HepG2 (cell line): ENCODE measurements around the gene DNAJB6. TPM values are rescaled to one million over a fixed set of nuclear protein-coding genes. Genes with fewer than 3 reads are reported as not detected.

Experiments used
- ATAC-seq: fragments of 200-7000 bp; cut with Tn5 transposase; 3 replicates; pipeline ENCODE4 v1.9.1; 2020; ENCODE audit warnings: mild to moderate bottlenecking, moderate library complexity
- BruUV-seq: library from RNA; stranded (reverse); fragments of 400-500 nt; replicated peaks from 2 replicates; lab custom pipeline; 2021; lab: Mats Ljungman, UMichigan
- CTCF ChIA-PET: fragments of 300-600 bp; formaldehyde crosslinking; extraction: SDS; loops from one replicate; lab custom pipeline; 2021; ENCODE audit warnings: low total read pairs, inconsistent platforms, low intra/inter-chr PET ratio; lab: Yijun Ruan, JAX
- POLR2A ChIA-PET: fragments of 350-600 bp; sonication (Branson Sonifier 250); formaldehyde crosslinking; loops from one replicate; lab custom pipeline; 2020; ENCODE audit warnings: antibody characterized with exemption, inconsistent platforms; lab: Yijun Ruan, JAX
- DNase-seq: peaks from one replicate; pipeline ENCODE4 v3.0.0-alpha.2; 2015; ENCODE audit warnings: low spot score
- FAIRE-seq: peaks from 3 replicates; lab custom pipeline; 2011; peaks lifted over from hg19 to GRCh38; lab: Jason Lieb, UNC
- H2AFZ ChIP-seq: one replicate; pipeline ENCODE4 v1.6.1; 2011; ENCODE audit warnings: low read length, inconsistent platforms
- H3K27ac ChIP-seq: fragments of 300-600 bp; 3 replicates; pipeline ENCODE4 v1.8.0; 2011; ENCODE audit warnings: mixed run types, mild to moderate bottlenecking, mixed read lengths, low read length, inconsistent platforms; ENCODE audit not compliant: insufficient read depth; ENCODE audit errors: extremely low read length
- H3K27me3 ChIP-seq, 2 experiments: fragments of 200-600 bp in 1 of 2; 2 replicates in 1 of 2; 3 replicates in 1 of 2; pipeline versions ENCODE4 v1.6.0 to v1.8.0; 2011; ENCODE audit warnings: low read length in 2 of 2, mild to moderate bottlenecking in 2 of 2, moderate library complexity in 2 of 2, inconsistent platforms in 1 of 2; ENCODE audit not compliant: insufficient read depth in 2 of 2, control insufficient read depth in 1 of 2
- H3K36me3 ChIP-seq, 2 experiments: fragments of 200-600 bp in 1 of 2; replicated peaks in 1 of 2; 2 replicates in 1 of 2; 3 replicates in 1 of 2; pipeline versions ENCODE4 v1.5.1 to v1.8.0; 2011; ENCODE audit warnings: low read length in 2 of 2, inconsistent platforms in 1 of 2; ENCODE audit not compliant: insufficient read depth in 2 of 2, control insufficient read depth in 1 of 2
- H3K4me1 ChIP-seq: 2 replicates; pipeline ENCODE4 v1.5.1; 2012; ENCODE audit warnings: low read length, inconsistent platforms; ENCODE audit not compliant: insufficient read depth
- H3K4me2 ChIP-seq: 2 replicates; pipeline ENCODE4 v1.6.0; 2011; ENCODE audit warnings: low read depth, low read length, inconsistent platforms
- H3K4me3 ChIP-seq, 3 experiments: fragments of 200-600 bp in 1 of 3; sonication (generic), shearing (Covaris generic) in 1 of 3; replicated peaks in 1 of 3; 2 replicates each; pipeline ENCODE4 v1.5.1; 2011 to 2016; ENCODE audit warnings: low read length in 3 of 3, inconsistent platforms in 2 of 3, low read depth in 2 of 3, mild to moderate bottlenecking in 2 of 3, control low read depth in 1 of 3, mixed read lengths in 1 of 3; ENCODE audit not compliant: insufficient read depth in 1 of 3
- H3K79me2 ChIP-seq: one replicate; pipeline ENCODE4 v1.6.1; 2011; ENCODE audit warnings: low read length, inconsistent platforms; ENCODE audit not compliant: insufficient read depth
- H3K9ac ChIP-seq: 2 replicates; pipeline ENCODE4 v1.6.0; 2011; ENCODE audit warnings: mild to moderate bottlenecking, low read depth, low read length, inconsistent platforms; ENCODE audit not compliant: insufficient read depth
- H3K9me3 ChIP-seq: 2 replicates; pipeline ENCODE4 v1.5.1; 2012; ENCODE audit warnings: mild to moderate bottlenecking, low read length
- H4K20me1 ChIP-seq: 2 replicates; pipeline ENCODE4 v1.6.0; 2011; ENCODE audit warnings: inconsistent platforms, mild to moderate bottlenecking, low read length, moderate library complexity; ENCODE audit not compliant: insufficient read depth
- ARID4A ChIP-seq: sonication (generic); formaldehyde crosslinking; IDR thresholded peaks from 2 replicates; pipeline ENCODE4 v1.5.0; 2020; ENCODE audit warnings: mild to moderate bottlenecking, missing genetic modification reagents, borderline replicate concordance
- ATF5 ChIP-seq: sonication (generic); formaldehyde crosslinking; IDR thresholded peaks from 2 replicates; pipeline ENCODE4 v1.4.0; 2020; ENCODE audit warnings: mild to moderate bottlenecking, low read depth, missing genetic modification reagents
- E2F2 ChIP-seq: sonication (generic); formaldehyde crosslinking; IDR thresholded peaks from 2 replicates; pipeline ENCODE4 v1.4.0; 2020; ENCODE audit warnings: missing genetic modification reagents, borderline replicate concordance
- ESRRA ChIP-seq: sonication (generic); formaldehyde crosslinking; IDR thresholded peaks from 2 replicates; pipeline ENCODE4 v1.5.1; 2020; ENCODE audit warnings: mild to moderate bottlenecking, low read depth, missing genetic modification reagents
- HOXA5 ChIP-seq: sonication (generic); formaldehyde crosslinking; IDR thresholded peaks from 2 replicates; pipeline ENCODE4 v1.4.0; 2020; ENCODE audit warnings: missing genetic modification reagents
- JUN ChIP-seq: sonication (generic); formaldehyde crosslinking; IDR thresholded peaks from 2 replicates; pipeline ENCODE4 v1.4.0; 2020; ENCODE audit warnings: mild to moderate bottlenecking, missing genetic modification reagents
- SIX1 ChIP-seq: sonication (generic); formaldehyde crosslinking; IDR thresholded peaks from 2 replicates; pipeline ENCODE4 v1.4.0; 2020; ENCODE audit warnings: missing genetic modification reagents, borderline replicate concordance
- SSRP1 ChIP-seq: IDR thresholded peaks from 2 replicates; pipeline ENCODE4 v1.6.1; 2016; ENCODE audit warnings: control low read depth
- TRIM24 ChIP-seq: sonication (generic); formaldehyde crosslinking; IDR thresholded peaks from 2 replicates; pipeline ENCODE4 v1.8.0; 2022; ENCODE audit warnings: mild to moderate bottlenecking, missing genetic modification reagents
- ZBTB26 ChIP-seq: IDR thresholded peaks from 2 replicates; pipeline ENCODE4 v1.6.1; 2016; ENCODE audit warnings: missing compliant biosample characterization, missing genetic modification reagents, borderline replicate concordance
- ZFP36 ChIP-seq: fragments of 150-350 bp; IDR thresholded peaks from 2 replicates; pipeline ENCODE4 v1.6.1; 2018; ENCODE audit warnings: borderline replicate concordance, low read length, low read depth; ENCODE audit not compliant: partially characterized antibody
- ZNF207 ChIP-seq: fragments of 450-650 bp; IDR thresholded peaks from 2 replicates; pipeline ENCODE4 v1.6.1; 2016; ENCODE audit warnings: antibody characterized with exemption, borderline replicate concordance
- ZNF430 ChIP-seq: sonication (generic); formaldehyde crosslinking; IDR thresholded peaks from 2 replicates; pipeline ENCODE4 v1.9.0; 2021; ENCODE audit warnings: mild to moderate bottlenecking, missing genetic modification reagents
- ZNF512 ChIP-seq: sonication (generic); formaldehyde crosslinking; IDR thresholded peaks from 2 replicates; pipeline ENCODE4 v1.4.0; 2020; ENCODE audit warnings: mild to moderate bottlenecking, missing genetic modification reagents
- ZNF776 ChIP-seq: sonication (generic); formaldehyde crosslinking; IDR thresholded peaks from 2 replicates; pipeline ENCODE4 v1.4.0; 2020; ENCODE audit warnings: mild to moderate bottlenecking, missing genetic modification reagents
- WGBS: methylation state at CpG from one replicate; pipeline ENCODE4 v1.1.6; 2017; ENCODE audit warnings: low lambda C conversion rate; 5-methylcytosine and 5-hydroxymethylcytosine counted together
- in situ Hi-C: cut with HindIII; loops from 2 replicates; pipeline ENCODE4 v1.10.0; 2017; ENCODE audit warnings: low pct_unique_long_range_greater_than_20kb; ENCODE audit not compliant: extremely low pct_ligation_motif_present
- intact Hi-C: fragments of 100-400 bp; cut with micrococcal nuclease; formaldehyde crosslinking; loops from one replicate; pipeline ENCODE4 v1.10.0; 2022; ENCODE audit not compliant: unreplicated experiment
- polyA plus RNA-seq, 8 experiments: library from polyadenylated mRNA; depleted of rRNA in 3 of 8; stranded (reverse) in 7 of 8; unstranded in 1 of 8; fragments of >200 nt; fragmentation: Illumina TruSeq in 4 of 8; extraction: Trizol in 4 of 8; gene quantifications; 2 replicates each; pipeline versions ENCODE4 v1.2.1 to v1.2.3, GENCODE V29; 2011 to 2016; ENCODE audit warnings: low read depth in 4 of 8, missing spikeins in 1 of 8, mixed read lengths in 1 of 8; ENCODE audit not compliant: insufficient read depth in 1 of 8
- total RNA-seq, 5 experiments: library from RNA; depleted of rRNA; stranded (reverse); fragments of >200 nt; fragmentation: Illumina TruSeq; extraction: Trizol; gene quantifications; 2 replicates each; pipeline ENCODE4 v1.2.3, GENCODE V29; 2016; ENCODE audit warnings: low read depth in 1 of 5

DNAJB6 gene
- total and polyA plus RNA-seq, 2 of the 13 experiments (the other 11 are each of a cell fraction or from before 2014, with no cell fraction given) = 29.9 to 53.9 TPM

GRCh38 chr7:157416011-157416410 lies 79.2 kb downstream of the DNAJB6 start:
- Histone ChIP-seq H3K36me3 (peaks cover 10 to 19% of the 10 kb centered on the region in 2 experiments; a peak in 4 of 5 replicates), H3K27me3 (no peaks in the 10 kb centered on the region), H3K4me3 (no peak overlapping the region), H4K20me1 (no peaks in the 10 kb centered on the region), H3K27ac (no peak overlapping the region), H3K79me2 (no peaks in the 10 kb centered on the region), H3K4me2 (no peak overlapping the region), H2AFZ (no peak overlapping the region), H3K9me3 (no peaks in the 10 kb centered on the region), H3K4me1 (no peaks in the 10 kb centered on the region), H3K9ac (no peak overlapping the region)
- DNase-seq = no peak
- BruUV-seq = no TSS peak
- POLR2A ChIA-PET = no interaction called here
- no peak for FAIRE-seq
- CTCF ChIA-PET = no interaction called here
- intact Hi-C loops (no loop called here), in situ Hi-C loops (no loop called here)
- ATAC-seq = no peak
- 97% methylated on average over 25 of the region's 30 CpGs for WGBS
- no peak for TF ChIP-seq ESRRA (CRISPR knock-in tag)
- TF ChIP-seq JUN (CRISPR knock-in tag) = no peak
- no peak for TF ChIP-seq SIX1 (CRISPR knock-in tag)
- no peak for TF ChIP-seq ZNF776 (CRISPR knock-in tag)
- no peak for TF ChIP-seq HOXA5 (CRISPR knock-in tag)
- TF ChIP-seq ZBTB26 (CRISPR knock-in tag) = no peak
- no peak for TF ChIP-seq TRIM24 (CRISPR knock-in tag)
- TF ChIP-seq ZNF207 = no peak
- no peak for TF ChIP-seq SSRP1 (CRISPR knock-in tag)
- no peak for TF ChIP-seq E2F2
- no peak for TF ChIP-seq ATF5 (CRISPR knock-in tag)
- no peak for TF ChIP-seq ARID4A
- TF ChIP-seq ZFP36 = no peak
- TF ChIP-seq ZNF430 (CRISPR knock-in tag) = no peak
- TF ChIP-seq ZNF512 (CRISPR knock-in tag) = no peak
